Kidney (tissue), 14 donors: ENCODE results near the gene HM13. TPM values are rescaled to one million over a fixed set of nuclear protein-coding genes. Genes with fewer than 3 reads are reported as not detected.
A peak's percentile ranks its signal among the peaks of the same experiment; 100 is the strongest.
"Not testable (repeated sequence)": the region's sequence is repeated elsewhere in the genome, so short reads cannot be mapped to it uniquely, and the experiment has no call there.

Experiments
- DNase-seq, 5 donors: peaks; one replicate each; pipeline ENCODE4 v3.0.0-alpha.2; 2013 to 2020
- FAIRE-seq: peaks from 2 replicates; lab custom pipeline; 2012; peaks lifted over from hg19 to GRCh38; lab: Jason Lieb, UNC
- H3K27ac ChIP-seq, 2 donors: one replicate each; pipeline ENCODE4 v1.7.0; 2013; ENCODE audit warnings: low read depth in 2 of 2, low read length in 2 of 2, inconsistent platforms in 1 of 2
- H3K27me3 ChIP-seq: one replicate; pipeline ENCODE4 v1.7.1; 2013; ENCODE audit warnings: low read length, inconsistent platforms; ENCODE audit not compliant: control insufficient read depth, insufficient read depth
- H3K36me3 ChIP-seq, 3 donors: one replicate each; pipeline versions ENCODE4 v1.7.0 to v1.7.1; 2013; ENCODE audit warnings: low read length in 3 of 3, control low read depth in 1 of 3, inconsistent platforms in 1 of 3; ENCODE audit not compliant: insufficient read depth in 3 of 3, control insufficient read depth in 2 of 3
- H3K4me1 ChIP-seq, 3 donors: one replicate each; pipeline versions ENCODE4 v1.7.0 to v1.7.1; 2013; ENCODE audit warnings: low read length in 3 of 3, inconsistent platforms in 1 of 3, low read depth in 1 of 3; ENCODE audit not compliant: control insufficient read depth in 2 of 3, insufficient read depth in 2 of 3
- H3K4me3 ChIP-seq, 3 donors: one replicate each; pipeline versions ENCODE4 v1.7.0 to v1.8.1; 2013; ENCODE audit warnings: low read length in 3 of 3, control low read depth in 1 of 3, inconsistent platforms in 1 of 3
- H3K9ac ChIP-seq, 3 donors: one replicate each; pipeline versions ENCODE4 v1.7.0 to v1.7.1; 2013; ENCODE audit warnings: low read length in 3 of 3, control low read depth in 1 of 3, inconsistent platforms in 1 of 3
- H3K9me3 ChIP-seq, 3 donors: one replicate each; pipeline versions ENCODE4 v1.7.0 to v1.7.1; 2013; ENCODE audit warnings: low read length in 3 of 3, control low read depth in 1 of 3, inconsistent platforms in 1 of 3; ENCODE audit not compliant: control insufficient read depth in 2 of 3, insufficient read depth in 1 of 3
- CTCF ChIP-seq: IDR thresholded peaks from 3 replicates; pipeline ENCODE4 v1.5.1; 2012; ENCODE audit warnings: mild to moderate bottlenecking, moderate library complexity, borderline replicate concordance; ENCODE audit not compliant: insufficient read depth; ENCODE audit errors: extremely low read depth
- intact Hi-C: fragments of 100-400 bp; cut with DNase I; formaldehyde crosslinking; loops from one replicate; pipeline ENCODE4 v1.11.1; 2022
- polyA plus RNA-seq: library from polyadenylated mRNA; stranded (reverse); fragments of 350-450 nt; fragmentation: Illumina TruSeq; extraction: RNeasy Lipid Tissue Mini Kit (QIAGEN cat#74804); gene quantifications from one replicate; pipeline ENCODE4 v1.2.3, GENCODE V29; 2014; ENCODE audit warnings: low read depth, low replicate concordance; ENCODE audit not compliant: insufficient read depth
- total RNA-seq: library from RNA; stranded (reverse); fragmentation: NEBNext Ultra II Directional; extraction: Animal tissue kit (Norgen Biotek cat#: 25700); gene quantifications from one replicate; pipeline ENCODE4 v1.2.1, GENCODE V29; 2021
- donor health status: control.
- donor health status: control.
- donor health status: control.
- donor health status: control.
- donor health status: control.
- donor health status: DM: yes; HTN: yes; CAD: no.
- donor health status: Normal renal cell carcinoma (clear cell type).

Gene HM13
- total and polyA plus RNA-seq, 2 donors from 2014 or later = 154 to 174 TPM

GRCh38 chr20:31538326-31538725, 24.1 kb downstream of the HM13 start:
- Histone ChIP-seq H3K4me1 (no peaks in the 10 kb centered on the region), H3K36me3 (peaks cover 12 to 32% (median 32%) of the 10 kb centered on the region in 3 donors), H3K9me3 (no peaks in the 10 kb centered on the region), H3K27me3 (no peaks in the 10 kb centered on the region), H3K9ac (no peak overlapping the region), H3K4me3 (no peak overlapping the region), H3K27ac (no peak overlapping the region)
- intact Hi-C loops = no loop called here
- FAIRE-seq (no peak), DNase-seq (no peak)
- no peak for TF ChIP-seq CTCF

DNA sequence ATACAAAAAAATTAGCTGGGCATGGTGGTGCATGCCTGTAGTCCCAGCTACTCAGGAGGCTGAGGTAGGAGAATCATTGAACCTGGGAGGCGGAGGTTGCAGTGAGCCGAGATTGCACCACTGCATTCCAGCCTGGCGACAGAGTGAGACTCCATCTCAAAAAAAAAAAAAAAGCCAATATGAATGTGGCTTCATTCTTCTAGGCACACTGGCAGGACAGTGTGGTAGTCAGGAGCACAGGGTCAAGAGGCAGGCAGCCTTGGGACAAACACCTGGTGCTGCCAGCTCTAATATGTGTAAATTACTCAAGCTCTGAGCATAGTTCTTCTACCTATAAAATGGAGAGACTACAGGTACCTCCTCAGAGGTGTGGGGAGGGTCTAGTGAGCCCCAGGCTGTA, 25.4 kb downstream of the HM13 start:
- H3K27me3 ChIP-seq, DNase-seq, FAIRE-seq, intact Hi-C loops, H3K4me3 ChIP-seq, H3K4me1 ChIP-seq, H3K9ac ChIP-seq, H3K27ac ChIP-seq, H3K9me3 ChIP-seq: not testable (repeated sequence)
- H3K36me3 ChIP-seq = peaks cover 12 to 32% (median 31%) of the 10 kb centered on the region in 3 donors

GRCh38 chr20:31540406-31540805, 26.2 kb downstream of the HM13 start:
- Histone ChIP-seq H3K4me3 (no peak overlapping the region), H3K9me3 (no peaks in the 10 kb centered on the region), H3K27ac (no peak overlapping the region), H3K27me3 (no peaks in the 10 kb centered on the region), H3K36me3 (peaks cover 12 to 31% (median 29%) of the 10 kb centered on the region in 3 donors), H3K9ac (no peak overlapping the region), H3K4me1 (no peaks in the 10 kb centered on the region)
- no peak for DNase-seq
- FAIRE-seq = no peak
- intact Hi-C loops = no loop called here
- TF ChIP-seq CTCF = no peak

- intact Hi-C loops = no loop called here
- no peak overlapping the region for H3K9ac ChIP-seq
These were observed 28.1 kb downstream of the HM13 start for GRCh38 chr20:31542201-31542842.

More at GRCh38 chr20:31542201-31542842, 28.1 kb downstream of the HM13 start:
- Histone ChIP-seq H3K36me3 (peaks cover 12 to 26% (median 20%) of the 10 kb centered on the region in 3 donors), H3K9me3 (no peaks in the 10 kb centered on the region), H3K27ac (no peak overlapping the region), H3K4me3 (no peak overlapping the region), H3K27me3 (no peaks in the 10 kb centered on the region), H3K4me1 (no peaks in the 10 kb centered on the region)
- FAIRE-seq (no peak), DNase-seq (peak in 1 of 5 donors; percentile 44)
- TF ChIP-seq CTCF = no peak
